Dendritic cell treated with granulocyte-macrophage colony-stimulating factor and Interleukin-4, amounts not matched to agents 40 ng/mL and 50 ng/mL, for 4 days (primary cell): ENCODE results near the gene SLC5A6.

ENCODE experiments used
- H3K27ac Mint-ChIP-seq: one replicate; pipeline ENCODE4 v1.8.0; 2022; ENCODE audit warnings: mild to moderate bottlenecking, mixed read lengths
- H3K27me3 Mint-ChIP-seq: one replicate; pipeline ENCODE4 v1.8.0; 2022; ENCODE audit warnings: mild to moderate bottlenecking, mixed read lengths
- H3K36me3 Mint-ChIP-seq: one replicate; pipeline ENCODE4 v1.8.0; 2022; ENCODE audit warnings: low read depth, mixed read lengths
- H3K4me1 Mint-ChIP-seq: one replicate; pipeline ENCODE4 v1.8.0; 2022; ENCODE audit warnings: low read depth, mixed read lengths
- H3K4me3 Mint-ChIP-seq: one replicate; pipeline ENCODE4 v1.8.0; 2022; ENCODE audit warnings: mild to moderate bottlenecking, moderate library complexity, mixed read lengths
- H3K9me3 Mint-ChIP-seq: one replicate; pipeline ENCODE4 v1.8.0; 2022; ENCODE audit warnings: mixed read lengths
- intact Hi-C: fragments of 100-400 bp; cut with micrococcal nuclease; formaldehyde crosslinking; loops from one replicate; pipeline ENCODE4 v1.15.0; 2022

The SLC5A6 gene

GRCh38 chr2:27211943-27212625 lies at the start of gene SLC5A6, which contains the start of gene ATRAID:
SLC5A6 (minus strand) TSS chr2:27212268; CDS start chr2:27207650, 4,618 bp downstream.
ATRAID (plus strand) TSS chr2:27212041; CDS start chr2:27212369, 328 bp downstream.
- Mint-ChIP-seq H3K27me3 (no peaks in the 10 kb centered on the region), H3K4me3 (peak within 1 kb of the TSS; percentile 91), H3K27ac (peak within 1 kb of the TSS; percentile 93), H3K36me3 (peaks cover 59% of the 10 kb centered on the region), H3K4me1 (peaks cover 37% of the 10 kb centered on the region), H3K9me3 (no peaks in the 10 kb centered on the region)
- intact Hi-C loops, result loop anchor here (5.0 to 10.0 kb wide), 2 partner anchors 125 to 143 kb away; partner anchors contain the start of genes GTF3C2 and KHK

- Mint-ChIP-seq H3K9me3 (no peaks in the 10 kb centered on the region), H3K27ac (no peak overlapping the region), H3K36me3 (no peaks in the 10 kb centered on the region), H3K27me3 (peaks cover 53% of the 10 kb centered on the region), H3K4me1 (peaks cover 20% of the 10 kb centered on the region), H3K4me3 (peak overlapping the region; percentile 59)
- intact Hi-C loops, result no loop called here
Measured at GRCh38 chr2:27261241-27261925, 49.3 kb upstream of the SLC5A6 start.

- Mint-ChIP-seq H3K36me3 (no peaks in the 10 kb centered on the region), H3K27ac (no peak overlapping the region), H3K4me3 (no peak overlapping the region), H3K27me3 (peaks cover 70% of the 10 kb centered on the region), H3K4me1 (peaks cover 6% of the 10 kb centered on the region), H3K9me3 (no peaks in the 10 kb centered on the region)
- intact Hi-C loops, result no loop called here
Measured at GRCh38 chr2:27258051-27258450, 46.0 kb upstream of the SLC5A6 start.

GRCh38 chr2:27256855-27257454 lies 44.9 kb upstream of the SLC5A6 start:
- Mint-ChIP-seq H3K4me1 (peaks cover 5% of the 10 kb centered on the region), H3K4me3 (no peak overlapping the region), H3K27ac (no peak overlapping the region), H3K9me3 (no peaks in the 10 kb centered on the region), H3K36me3 (no peaks in the 10 kb centered on the region), H3K27me3 (peaks cover 69% of the 10 kb centered on the region)
- intact Hi-C loops, result no loop called here

- Mint-ChIP-seq H3K36me3 (no peaks in the 10 kb centered on the region), H3K9me3 (no peaks in the 10 kb centered on the region), H3K27me3 (peaks cover 65% of the 10 kb centered on the region), H3K4me1 (no peaks in the 10 kb centered on the region), H3K4me3 (no peak overlapping the region), H3K27ac (no peak overlapping the region)
- intact Hi-C loops, result no loop called here
Measured at GRCh38 chr2:27255660-27256059, 43.6 kb upstream of the SLC5A6 start.

- no peaks in the 10 kb centered on the region for H3K36me3 Mint-ChIP-seq
Measured at GRCh38 chr2:27255187-27255586, 43.1 kb upstream of the SLC5A6 start.

GRCh38 chr2:27251766-27252165 lies 39.7 kb upstream of the SLC5A6 start:
- peaks cover 50% of the 10 kb centered on the region for H3K27me3 Mint-ChIP-seq
- no peak overlapping the region for H3K27ac Mint-ChIP-seq
- H3K36me3 Mint-ChIP-seq, result no peaks in the 10 kb centered on the region
- no peaks in the 10 kb centered on the region for H3K4me1 Mint-ChIP-seq
- H3K4me3 Mint-ChIP-seq, result no peak overlapping the region
- intact Hi-C loops, result no loop called here
- H3K9me3 Mint-ChIP-seq, result no peaks in the 10 kb centered on the region

More at GRCh38 chr2:27255187-27255586, 43.1 kb upstream of the SLC5A6 start:
- peaks cover 64% of the 10 kb centered on the region for H3K27me3 Mint-ChIP-seq
- H3K4me1 Mint-ChIP-seq, result no peaks in the 10 kb centered on the region
- H3K27ac Mint-ChIP-seq, result no peak overlapping the region
- no peaks in the 10 kb centered on the region for H3K9me3 Mint-ChIP-seq
- intact Hi-C loops, result no loop called here
- no peak overlapping the region for H3K4me3 Mint-ChIP-seq

- no peaks in the 10 kb centered on the region for H3K36me3 Mint-ChIP-seq
- H3K27me3 Mint-ChIP-seq, result peaks cover 44% of the 10 kb centered on the region
- no peaks in the 10 kb centered on the region for H3K4me1 Mint-ChIP-seq
- intact Hi-C loops, result loop anchor here (1.0 kb wide), 1 partner anchor 29 kb away; no protein-coding TSS in a partner anchor
- H3K4me3 Mint-ChIP-seq, result no peak overlapping the region
- H3K27ac Mint-ChIP-seq, result no peak overlapping the region
- H3K9me3 Mint-ChIP-seq, result no peaks in the 10 kb centered on the region
Measured at GRCh38 chr2:27250652-27251379, 38.7 kb upstream of the SLC5A6 start.

GRCh38 chr2:27249891-27250651 lies 38.0 kb upstream of the SLC5A6 start:
- Mint-ChIP-seq H3K36me3 (no peaks in the 10 kb centered on the region), H3K27ac (no peak overlapping the region), H3K4me1 (no peaks in the 10 kb centered on the region), H3K27me3 (peaks cover 39% of the 10 kb centered on the region), H3K9me3 (no peaks in the 10 kb centered on the region), H3K4me3 (no peak overlapping the region)
- intact Hi-C loops, result loop anchor here (1.0 kb wide), 1 partner anchor 30 kb away; no protein-coding TSS in a partner anchor

GRCh38 chr2:27249159-27249890 lies 37.3 kb upstream of the SLC5A6 start:
- H3K27me3 Mint-ChIP-seq, result peaks cover 32% of the 10 kb centered on the region

GRCh38 chr2:27247893-27248292 lies 35.8 kb upstream of the SLC5A6 start:
- H3K27me3 Mint-ChIP-seq, result peaks cover 29% of the 10 kb centered on the region
- no peaks in the 10 kb centered on the region for H3K4me1 Mint-ChIP-seq
- H3K4me3 Mint-ChIP-seq, result no peak overlapping the region
- no peaks in the 10 kb centered on the region for H3K9me3 Mint-ChIP-seq
- no peak overlapping the region for H3K27ac Mint-ChIP-seq
- H3K36me3 Mint-ChIP-seq, result peaks cover 19% of the 10 kb centered on the region
- intact Hi-C loops, result no loop called here

More at GRCh38 chr2:27249159-27249890, 37.3 kb upstream of the SLC5A6 start:
- H3K4me1 Mint-ChIP-seq, result no peaks in the 10 kb centered on the region
- H3K36me3 Mint-ChIP-seq, result peaks cover 5% of the 10 kb centered on the region
- intact Hi-C loops, result no loop called here
- no peak overlapping the region for H3K27ac Mint-ChIP-seq
- no peaks in the 10 kb centered on the region for H3K9me3 Mint-ChIP-seq
- H3K4me3 Mint-ChIP-seq, result no peak overlapping the region

GRCh38 chr2:27245626-27246025 lies 33.6 kb upstream of the SLC5A6 start:
- intact Hi-C loops, result no loop called here
- peaks cover 18% of the 10 kb centered on the region for H3K27me3 Mint-ChIP-seq

More at GRCh38 chr2:27245626-27246025, 33.6 kb upstream of the SLC5A6 start:
- Mint-ChIP-seq H3K9me3 (no peaks in the 10 kb centered on the region), H3K4me1 (no peaks in the 10 kb centered on the region), H3K4me3 (no peak overlapping the region), H3K36me3 (peaks cover 42% of the 10 kb centered on the region), H3K27ac (no peak overlapping the region)
